Brain pericyte (primary cell): ENCODE results near the gene VAC14.
A peak's percentile ranks its signal among the peaks of the same experiment; 100 is the strongest.
"Not testable (repeated sequence)": the region's sequence is repeated elsewhere in the genome, so short reads cannot be mapped to it uniquely, and the experiment has no call there.

Experiments used
- DNase-seq: peaks from one replicate; pipeline ENCODE4 v3.0.0-alpha.2; 2012; ENCODE audit warnings: low read depth, low spot score

Gene VAC14

DNA sequence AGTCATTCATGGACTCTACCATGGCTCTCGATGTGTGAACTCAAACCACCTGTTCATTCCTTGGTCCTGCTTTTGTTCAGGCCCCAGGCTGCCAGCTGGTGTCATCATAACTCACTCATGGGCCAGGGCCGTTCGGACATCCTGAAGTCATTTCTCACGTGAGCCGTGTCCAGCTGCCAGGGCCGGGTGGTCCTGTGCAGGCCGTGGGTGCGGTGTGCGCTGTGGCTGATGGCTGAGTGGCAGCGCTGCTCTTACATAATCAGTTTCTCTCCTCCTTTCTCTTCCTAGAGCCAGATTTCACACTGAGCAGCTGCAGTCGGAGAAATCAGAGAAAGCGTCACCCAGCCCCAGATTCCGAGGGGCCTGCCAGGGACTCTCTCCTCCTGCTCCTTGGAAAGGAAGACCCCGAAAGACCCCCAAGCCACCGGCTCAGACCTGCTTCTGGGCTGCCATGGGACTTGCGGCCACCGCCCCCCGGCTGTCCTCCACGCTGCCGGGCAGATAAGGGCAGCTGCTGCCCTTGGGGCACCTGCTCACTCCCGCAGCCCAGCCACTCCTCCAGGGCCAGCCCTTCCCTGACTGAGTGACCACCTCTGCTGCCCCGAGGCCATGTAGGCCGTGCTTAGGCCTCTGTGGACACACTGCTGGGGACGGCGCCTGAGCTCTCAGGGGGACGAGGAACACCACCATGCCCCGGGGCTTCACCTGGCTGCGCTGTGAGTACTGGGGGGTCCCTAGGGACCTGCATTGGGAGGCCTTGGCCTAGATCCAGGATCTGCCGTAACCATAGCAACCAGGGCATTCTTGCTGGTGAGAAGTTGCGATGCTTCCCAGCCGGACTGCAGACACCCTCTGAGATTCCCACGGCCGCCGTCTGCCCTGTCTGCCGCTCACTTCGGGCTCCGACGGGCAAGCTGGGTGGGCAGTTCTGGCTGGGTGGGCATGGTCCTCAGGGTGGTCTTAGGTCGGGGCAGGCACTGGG lies 154.4 kb downstream of the VAC14 start, which contains the start of gene IL34:
IL34 (plus strand) TSS at position 300 of the 982 bp plus-strand sequence; CDS start at position 689, 389 bp downstream.
- peak; percentile 69 for DNase-seq

DNA sequence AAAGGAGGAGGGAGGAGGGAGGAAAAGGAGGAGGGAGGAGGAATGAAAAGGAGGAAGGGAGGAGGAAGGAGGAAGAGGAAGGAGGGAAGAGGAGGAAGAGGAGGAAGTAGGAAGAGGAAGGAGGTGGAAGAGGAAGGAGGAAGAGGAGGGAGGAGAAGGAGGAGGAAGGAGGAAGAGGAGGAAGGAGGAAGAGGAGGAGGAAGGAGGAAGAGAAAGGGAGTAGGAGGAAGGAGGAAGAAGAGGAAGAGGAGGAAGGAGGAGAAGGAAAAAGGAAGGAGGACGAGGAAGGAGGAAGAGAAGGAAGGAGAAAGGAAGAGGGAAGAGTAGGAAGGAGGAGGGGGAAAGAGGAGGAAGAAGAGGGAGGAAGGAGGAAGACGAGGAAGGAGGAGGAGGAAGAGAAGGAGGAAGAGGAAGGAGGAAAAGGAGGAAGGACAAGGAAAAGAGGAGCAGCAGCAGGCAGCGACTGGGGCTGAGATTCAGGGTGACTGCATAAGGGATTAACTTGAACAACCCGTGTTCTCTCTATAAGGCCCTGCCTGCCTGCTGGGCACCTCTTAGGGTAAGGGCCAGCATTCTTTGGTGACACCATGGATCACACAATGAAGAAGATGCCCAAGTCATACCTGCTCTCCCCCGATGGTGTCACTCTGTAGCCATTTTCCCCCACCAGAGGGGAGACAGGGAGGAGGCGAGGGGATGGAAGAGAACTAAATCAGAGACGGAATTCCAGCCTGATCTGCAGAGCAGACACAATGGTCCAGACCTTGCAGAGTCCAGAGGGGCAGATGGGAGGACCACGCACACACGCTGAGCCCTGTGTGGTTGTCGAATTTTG lies 156.0 kb downstream of the VAC14 start:
- DNase-seq = no peak

DNA sequence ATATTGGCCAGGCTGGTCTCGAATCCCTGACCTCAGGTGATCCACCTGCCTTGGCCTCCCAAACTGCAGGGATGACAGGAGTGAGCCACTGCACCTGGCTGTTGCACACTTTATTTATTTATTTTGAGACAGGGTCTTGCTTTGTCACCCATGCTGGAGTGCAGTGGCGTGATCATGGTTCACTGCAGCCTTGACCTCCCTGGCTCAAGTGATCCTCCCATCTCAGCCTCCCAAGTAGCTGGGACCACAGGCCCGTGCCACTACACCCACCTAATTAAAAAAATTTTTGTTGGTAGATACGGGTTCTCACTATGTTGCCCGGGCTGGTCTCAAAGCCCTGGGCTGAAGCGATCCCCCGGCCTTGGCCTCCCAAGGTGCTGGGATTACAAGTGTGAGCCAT lies 157.7 kb downstream of the VAC14 start:
- not testable (repeated sequence) for DNase-seq

GRCh38 chr16:70642633-70643032 lies 158.3 kb downstream of the VAC14 start:
- no peak for DNase-seq

DNA sequence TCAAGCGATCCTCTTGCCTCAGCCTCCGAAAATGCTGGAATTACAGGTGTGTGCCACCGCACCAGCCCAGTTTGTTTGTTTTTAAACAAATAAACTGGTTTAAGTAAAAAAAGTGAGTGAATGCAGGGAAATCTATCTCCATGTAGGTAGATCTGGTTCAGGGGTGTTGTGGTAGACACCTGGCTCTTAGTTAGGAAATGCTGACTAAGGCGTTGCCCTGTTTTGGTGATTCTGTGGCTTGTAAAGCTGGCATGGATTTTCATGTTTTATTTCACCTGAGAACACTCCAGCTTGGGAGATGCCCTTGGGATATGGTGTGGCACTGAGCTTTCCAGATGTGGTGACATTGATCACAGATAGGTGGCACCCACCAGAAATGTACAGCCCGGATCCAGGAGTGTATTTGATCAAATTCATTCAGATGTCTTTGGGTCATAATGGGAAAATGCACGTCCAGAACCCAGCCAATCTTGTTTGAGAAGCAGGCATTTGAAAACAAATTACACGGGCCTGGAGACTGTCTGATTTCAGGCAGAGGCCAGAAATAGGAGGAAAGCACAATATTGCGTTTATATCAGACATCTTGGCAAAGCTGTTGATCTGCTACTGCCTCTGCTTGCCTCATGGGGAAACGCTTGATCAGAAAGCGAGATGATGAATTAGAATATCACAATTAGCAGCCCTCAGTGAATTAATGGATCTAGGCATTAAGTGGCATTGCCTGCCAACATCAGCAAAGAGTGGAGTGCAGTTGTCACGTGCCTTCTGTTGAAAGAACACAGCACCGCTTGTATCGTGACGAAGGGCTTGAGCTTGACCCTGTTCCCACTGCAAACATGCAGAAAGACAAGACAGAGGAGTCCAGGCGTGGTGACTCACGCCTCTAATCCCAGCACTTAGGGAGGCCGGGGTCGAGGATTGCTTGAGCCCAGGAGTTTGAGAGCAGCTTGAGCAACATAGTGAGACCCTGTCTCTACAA lies 161.9 kb downstream of the VAC14 start:
- peak; percentile 86 for DNase-seq
